Epithelial cell of prostate (primary cell): ENCODE measurements around the gene PTAR1.
A peak's percentile ranks its signal among the peaks of the same experiment; 100 is the strongest.
"Not testable (repeated sequence)": the region's sequence is repeated elsewhere in the genome, so short reads cannot be mapped to it uniquely, and the experiment has no call there.

ENCODE experiments used
- DNase-seq: peaks from one replicate; pipeline ENCODE4 v3.0.0-alpha.2; 2011; ENCODE audit warnings: low read depth, low spot score
- H3K27ac ChIP-seq: fragments of 450-650 bp; 2 replicates; pipeline ENCODE4 v1.5.1; 2017; ENCODE audit warnings: mild to moderate bottlenecking

The PTAR1 gene, protein sequence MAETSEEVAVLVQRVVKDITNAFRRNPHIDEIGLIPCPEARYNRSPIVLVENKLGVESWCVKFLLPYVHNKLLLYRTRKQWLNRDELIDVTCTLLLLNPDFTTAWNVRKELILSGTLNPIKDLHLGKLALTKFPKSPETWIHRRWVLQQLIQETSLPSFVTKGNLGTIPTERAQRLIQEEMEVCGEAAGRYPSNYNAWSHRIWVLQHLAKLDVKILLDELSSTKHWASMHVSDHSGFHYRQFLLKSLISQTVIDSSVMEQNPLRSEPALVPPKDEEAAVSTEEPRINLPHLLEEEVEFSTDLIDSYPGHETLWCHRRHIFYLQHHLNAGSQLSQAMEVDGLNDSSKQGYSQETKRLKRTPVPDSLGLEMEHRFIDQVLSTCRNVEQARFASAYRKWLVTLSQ

DNA sequence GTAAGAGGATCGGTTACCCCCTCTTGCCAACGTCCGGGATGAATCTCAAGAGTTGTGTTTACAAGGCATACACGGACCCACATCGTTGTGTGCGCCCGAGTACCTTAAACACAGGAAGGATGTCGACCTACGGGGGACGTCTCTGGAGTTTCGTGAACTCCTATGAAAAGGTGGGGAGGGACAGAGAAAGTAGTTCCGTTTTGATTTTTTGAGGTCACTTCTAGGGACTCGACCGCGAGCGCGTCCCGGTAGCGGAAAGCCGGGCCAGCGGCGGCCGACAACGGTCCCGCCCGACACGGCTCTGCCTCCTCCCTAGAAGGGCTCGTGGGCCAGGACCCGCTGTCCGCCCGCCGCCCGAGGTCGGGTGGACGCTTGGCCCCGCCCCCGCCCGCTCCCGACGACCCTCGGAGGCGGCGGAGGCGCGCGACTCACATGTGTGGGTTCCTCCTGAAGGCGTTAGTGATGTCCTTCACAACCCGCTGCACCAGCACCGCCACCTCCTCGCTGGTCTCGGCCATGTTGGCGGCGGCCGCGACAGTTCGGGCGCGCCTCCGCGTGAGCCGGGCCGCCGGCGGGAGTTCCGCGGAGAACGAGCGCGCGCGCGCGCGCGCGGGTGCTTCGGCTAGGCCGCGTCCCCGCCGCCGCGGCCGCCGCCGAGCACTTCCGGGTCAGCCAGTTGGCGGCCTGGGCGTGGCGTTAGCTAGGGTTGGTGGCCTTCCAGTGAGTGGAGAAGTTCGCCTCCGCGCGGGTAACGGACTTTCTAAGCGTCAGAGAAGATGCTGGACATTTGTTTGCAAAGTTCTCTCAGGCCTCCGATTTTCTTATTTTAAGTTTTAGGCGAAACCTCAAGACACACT, at the start of gene PTAR1:
Gene PTAR1 (minus strand): TSS at position 591 of the 857 bp plus-strand sequence. CDS start 73 bp downstream, at position 518.
- DNase-seq = peak; percentile 31
- H3K27ac ChIP-seq = peak within 1 kb of the TSS; percentile 81

DNA sequence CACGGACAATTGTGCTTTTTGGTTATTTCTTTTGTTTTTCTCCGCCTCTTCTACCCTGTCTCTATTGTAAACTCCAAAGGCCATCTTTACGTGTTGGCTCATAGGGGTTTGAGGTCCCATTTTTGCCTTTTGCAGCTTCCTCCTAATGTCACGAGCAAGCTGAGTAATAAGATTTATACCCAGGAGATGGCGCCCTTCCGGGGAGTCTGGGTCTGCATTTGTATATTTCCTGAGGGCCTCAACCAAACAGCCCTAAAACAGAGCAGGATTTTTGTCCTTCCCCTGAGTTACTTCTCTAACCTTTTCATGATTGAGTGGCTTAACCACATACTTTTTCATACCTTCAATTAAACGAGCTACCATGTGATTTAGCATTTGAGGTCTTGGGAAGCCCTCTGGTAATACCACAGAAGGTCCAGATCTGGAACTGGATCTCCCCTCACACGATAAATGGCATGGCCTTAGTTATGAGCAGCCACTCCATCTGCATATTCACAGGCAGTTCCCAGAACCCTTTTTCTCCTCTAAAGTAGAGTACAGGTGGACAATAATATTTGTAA, 49.6 kb upstream of the PTAR1 start:
- DNase-seq = no peak
- no peak overlapping the region for H3K27ac ChIP-seq

DNA sequence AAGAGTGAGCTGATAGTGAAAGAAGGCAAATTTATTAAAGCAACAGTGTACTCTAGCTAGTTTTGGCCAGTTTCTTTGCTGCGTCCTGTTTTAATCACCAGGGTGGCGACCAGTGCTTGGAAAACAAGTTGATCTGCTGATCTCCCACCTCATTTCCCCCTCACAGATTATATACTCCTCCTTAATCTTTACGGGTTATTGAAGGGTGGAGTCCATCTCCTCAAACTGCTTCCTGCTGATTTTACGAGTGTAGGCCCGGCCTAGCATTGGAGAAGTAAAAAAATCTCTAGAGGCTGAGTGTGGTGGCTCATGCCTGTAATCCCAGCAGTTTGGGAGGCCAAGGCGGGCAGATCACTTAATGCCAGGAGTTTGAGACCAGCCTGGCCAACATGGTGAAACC, 46.8 kb upstream of the PTAR1 start:
- H3K27ac ChIP-seq = no peak overlapping the region
- no peak for DNase-seq

DNA sequence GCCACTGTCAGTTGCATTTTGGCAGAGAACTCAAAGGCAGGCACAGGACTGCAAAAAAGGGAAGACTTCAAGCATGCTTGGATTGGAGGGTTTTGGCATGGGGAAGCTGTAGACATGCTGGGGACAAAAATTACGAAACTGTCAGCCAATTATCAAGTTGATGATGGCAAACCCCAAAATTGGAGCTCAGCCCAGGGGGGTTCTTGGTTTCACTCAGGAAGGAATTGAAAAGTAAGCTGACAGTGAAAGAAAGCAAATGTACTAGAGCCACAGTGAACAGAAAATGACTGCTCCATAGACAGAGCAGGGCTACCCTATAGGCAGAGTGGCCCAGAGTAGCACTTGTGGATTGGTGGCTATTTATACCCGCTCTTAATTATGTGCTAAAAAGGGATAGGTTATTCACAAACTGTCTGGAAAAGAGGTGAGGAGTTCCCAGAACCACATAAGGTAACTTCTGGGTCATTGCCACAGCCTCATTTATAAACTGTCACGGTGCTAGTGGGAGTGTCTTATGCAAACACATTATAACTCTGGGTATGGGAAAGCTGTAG, 46.2 kb upstream of the PTAR1 start:
- no peak overlapping the region for H3K27ac ChIP-seq
- no peak for DNase-seq

DNA sequence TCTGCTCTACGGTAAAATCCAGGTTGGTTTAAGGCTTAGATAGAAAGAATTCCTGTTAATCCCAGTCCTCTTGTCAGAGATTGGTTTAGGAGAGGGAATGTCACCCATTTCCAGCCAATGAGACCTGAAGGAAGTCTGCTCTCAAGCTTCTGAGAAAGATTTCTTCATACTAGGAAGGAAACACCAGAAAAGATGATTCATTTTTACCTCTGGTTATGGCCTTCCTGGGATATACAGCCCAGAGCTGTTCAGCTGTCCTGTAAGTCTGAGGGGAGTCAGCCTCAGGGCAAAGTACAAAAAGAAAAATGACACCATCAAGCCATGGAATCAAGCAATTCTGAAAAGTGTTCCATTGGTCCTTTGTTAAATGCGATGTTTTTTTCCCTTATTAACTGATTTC, 42.2 kb upstream of the PTAR1 start:
- no peak for DNase-seq

DNA sequence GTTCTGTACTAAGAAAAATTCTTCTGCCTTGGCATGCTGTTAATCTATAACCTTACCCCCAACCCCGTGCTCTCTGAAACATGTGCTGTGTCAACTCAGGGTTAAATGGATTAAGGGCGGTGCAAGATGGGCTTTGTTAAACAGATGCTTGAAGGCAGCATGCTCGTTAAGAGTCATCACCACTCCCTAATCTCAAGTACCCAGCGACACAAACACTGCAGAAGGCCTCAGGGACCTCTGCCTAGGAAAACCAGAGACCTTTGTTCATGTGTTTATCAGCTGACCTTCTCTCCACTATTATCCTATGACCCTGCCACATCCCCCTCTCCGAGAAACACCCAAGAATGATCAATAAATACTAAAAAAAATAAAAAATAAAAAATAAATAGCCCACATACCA, 40.2 kb upstream of the PTAR1 start:
- not testable (repeated sequence) for DNase-seq, H3K27ac ChIP-seq

More for the DNA sequence above, 42.2 kb upstream of the PTAR1 start:
- H3K27ac ChIP-seq = no peak overlapping the region

DNA sequence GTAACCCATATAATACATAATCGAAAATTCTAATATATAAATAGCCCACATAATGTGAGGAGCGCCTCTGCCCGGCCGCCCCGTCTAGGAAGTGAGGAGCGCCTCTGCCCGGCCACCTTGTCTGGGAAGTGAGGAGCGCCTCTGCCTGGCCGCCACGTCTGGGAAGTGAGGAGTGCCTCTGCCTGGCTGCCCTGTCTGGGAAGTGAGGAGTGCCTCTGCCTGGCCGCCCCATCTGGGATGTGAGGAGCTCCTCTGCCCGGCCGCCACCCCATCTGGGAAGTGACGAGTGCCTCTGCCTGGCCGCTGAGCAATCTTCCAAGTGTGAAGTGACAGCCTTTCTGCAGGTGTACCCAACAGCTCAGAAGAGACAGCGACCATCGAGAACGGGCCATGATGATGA, 39.7 kb upstream of the PTAR1 start:
- DNase-seq, H3K27ac ChIP-seq: not testable (repeated sequence)

DNA sequence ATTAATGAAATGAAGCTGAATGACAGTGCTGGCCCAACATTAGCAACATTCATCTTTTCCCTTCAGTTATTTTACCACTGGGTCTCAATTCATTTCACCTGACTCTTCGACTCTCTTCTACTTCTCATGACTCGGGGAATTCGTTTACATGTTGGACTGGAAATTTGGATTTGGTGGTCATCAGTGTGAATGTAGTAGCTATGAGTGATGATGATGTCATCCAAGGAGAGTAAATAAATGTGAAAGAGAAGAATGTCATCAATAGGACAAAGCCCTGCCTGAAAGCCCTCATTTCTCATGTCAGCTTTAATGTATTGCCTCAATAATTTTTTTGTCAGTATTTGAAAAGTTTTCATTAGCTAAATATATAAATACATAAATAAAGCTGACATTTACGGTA, 38.9 kb upstream of the PTAR1 start:
- no peak for DNase-seq
- H3K27ac ChIP-seq = no peak overlapping the region

DNA sequence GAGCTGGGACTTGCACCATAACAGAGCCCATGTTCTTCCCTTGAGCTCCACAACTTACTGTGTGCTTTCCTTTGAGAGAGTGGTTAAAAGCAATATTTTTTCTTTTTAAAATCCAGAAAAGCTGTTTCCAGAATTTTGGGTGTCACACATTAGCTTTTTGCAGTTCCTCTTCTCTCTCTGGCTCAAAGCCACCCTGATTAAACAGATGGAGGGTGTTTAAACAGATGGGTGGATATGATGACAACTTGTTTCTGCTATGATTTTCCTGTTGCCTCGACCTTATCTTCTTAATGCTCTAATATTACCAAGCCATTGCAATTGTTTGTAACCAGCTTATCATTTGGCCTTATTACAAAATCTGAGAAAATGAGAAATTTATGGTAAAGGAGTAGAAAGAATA, 37.9 kb upstream of the PTAR1 start:
- DNase-seq = no peak
- no peak overlapping the region for H3K27ac ChIP-seq

DNA sequence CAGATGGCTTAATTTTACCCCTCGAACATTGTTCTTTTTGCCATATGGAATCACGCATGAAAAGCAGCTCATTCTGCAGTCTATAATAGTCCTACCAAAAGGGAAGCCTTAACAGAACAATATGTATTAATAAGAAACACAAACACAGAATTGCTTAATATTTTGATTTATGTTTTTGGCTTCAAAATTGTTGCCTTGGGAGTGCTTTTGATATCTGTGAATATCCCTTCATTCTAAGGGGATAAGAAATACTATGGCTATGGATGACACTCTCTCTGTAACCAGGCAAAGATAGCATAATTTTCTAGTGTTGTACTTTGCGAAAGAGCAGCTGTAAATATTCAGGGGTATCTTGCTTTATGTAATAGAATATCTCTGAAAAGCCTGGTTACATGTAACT, 34.5 kb upstream of the PTAR1 start:
- DNase-seq = no peak
- no peak overlapping the region for H3K27ac ChIP-seq

DNA sequence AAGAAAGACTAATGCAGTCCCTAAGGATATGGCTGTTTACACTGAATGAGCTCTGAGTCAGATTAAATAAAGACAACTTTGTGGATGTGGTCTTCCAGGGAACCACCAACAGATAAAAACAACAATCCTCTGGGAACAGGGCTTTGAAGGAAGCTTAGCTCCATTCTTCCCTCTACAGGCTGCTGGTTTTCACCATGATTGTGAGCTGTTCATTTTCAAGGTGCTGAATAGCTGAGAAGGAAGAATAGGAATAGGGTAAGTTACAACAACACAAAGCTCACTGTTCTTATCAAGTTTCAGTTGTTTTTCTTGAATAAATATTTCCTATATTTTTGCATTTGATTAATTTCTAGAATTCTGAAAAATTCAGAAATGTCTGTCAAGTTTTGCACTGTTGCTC, 25.9 kb upstream of the PTAR1 start:
- no peak for DNase-seq
- H3K27ac ChIP-seq = no peak overlapping the region

DNA sequence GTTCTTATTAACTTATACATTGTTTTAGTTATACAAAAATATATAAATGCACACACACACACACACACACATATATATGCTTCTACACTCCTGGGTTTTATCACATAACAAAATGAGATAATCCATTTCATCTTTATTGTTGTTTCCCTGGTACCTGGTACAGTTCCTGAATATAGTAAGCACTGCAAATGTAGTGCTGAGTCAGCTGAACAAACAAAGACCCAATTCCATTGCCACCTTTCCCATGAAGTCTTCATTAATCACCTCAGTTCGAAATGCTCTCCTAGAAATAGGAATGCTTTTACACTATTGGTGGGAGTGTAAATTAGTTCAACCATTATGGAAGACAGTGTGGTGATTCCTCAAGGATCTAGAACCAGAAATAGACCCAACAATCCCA, 13.4 kb upstream of the PTAR1 start:
- no peak overlapping the region for H3K27ac ChIP-seq
- no peak for DNase-seq

DNA sequence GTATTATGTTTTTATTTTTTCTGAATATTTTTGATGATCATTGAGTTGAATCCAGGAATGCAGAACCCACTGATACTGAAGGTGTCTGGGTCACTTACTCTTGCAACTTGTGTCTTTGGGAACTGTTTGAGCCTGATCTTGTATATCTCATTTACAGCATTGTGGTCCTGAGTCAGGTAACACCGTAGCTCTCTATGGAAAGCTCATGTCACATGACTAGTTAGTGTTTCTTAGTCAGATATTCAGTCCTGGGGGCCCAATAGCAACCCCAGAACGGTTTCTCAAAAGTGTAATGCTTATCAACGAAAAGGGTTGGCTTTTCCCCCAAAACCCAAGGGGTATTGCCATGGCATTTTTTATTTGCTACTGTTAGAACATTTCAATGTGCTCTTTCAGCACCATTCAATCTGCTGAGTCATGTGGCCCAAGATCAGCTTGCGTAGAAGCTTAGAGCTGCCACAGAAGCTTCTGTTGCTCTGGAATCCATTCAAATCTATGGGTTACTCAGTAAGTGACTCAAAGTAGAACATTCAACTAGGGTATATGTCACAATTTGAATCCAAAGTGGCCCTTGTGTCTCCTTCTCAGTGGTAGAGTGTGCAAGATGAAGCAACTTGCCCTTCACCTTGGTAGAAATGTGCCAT, 12.1 kb upstream of the PTAR1 start:
- H3K27ac ChIP-seq = no peak overlapping the region
- no peak for DNase-seq

DNA sequence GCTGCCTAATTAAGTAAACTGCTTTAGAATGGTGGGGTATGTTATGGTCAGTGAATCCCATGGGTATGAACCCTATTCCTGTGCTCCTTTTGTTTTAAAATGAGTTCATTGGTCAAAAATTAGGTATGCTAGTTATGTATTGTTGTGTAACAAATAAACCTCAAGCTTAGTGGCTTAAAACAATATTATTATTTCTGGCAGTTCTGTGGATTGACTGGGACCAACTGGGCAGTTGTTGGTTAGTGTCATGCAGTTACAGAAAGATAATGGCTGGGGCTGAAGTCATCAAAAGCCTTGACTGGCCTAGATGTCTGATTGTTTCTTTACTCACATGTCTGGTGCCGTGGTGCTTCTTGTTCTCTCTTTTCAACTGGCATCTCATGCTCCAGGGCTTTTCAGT, 8.9 kb upstream of the PTAR1 start:
- no peak for DNase-seq
- no peak overlapping the region for H3K27ac ChIP-seq

DNA sequence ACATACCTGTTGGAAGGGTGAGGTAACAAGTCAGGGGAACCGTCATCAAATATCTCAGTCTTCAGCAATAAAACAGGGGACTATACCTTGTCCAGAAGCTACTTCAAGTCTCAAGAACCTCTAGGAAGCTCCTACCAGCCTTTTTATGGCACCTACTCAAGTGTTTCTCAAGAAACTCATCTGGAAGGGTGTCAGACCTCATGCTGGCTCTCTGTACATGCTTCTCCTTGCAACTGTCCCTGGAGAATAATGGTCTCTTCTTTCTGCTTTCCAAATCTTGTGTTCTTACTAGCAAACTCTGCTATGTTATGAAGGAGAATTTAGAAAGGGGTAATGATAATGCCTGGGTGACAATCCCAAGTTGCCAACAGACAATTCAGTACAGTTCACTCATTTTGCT, 8.3 kb upstream of the PTAR1 start:
- H3K27ac ChIP-seq = no peak overlapping the region
- no peak for DNase-seq

DNA sequence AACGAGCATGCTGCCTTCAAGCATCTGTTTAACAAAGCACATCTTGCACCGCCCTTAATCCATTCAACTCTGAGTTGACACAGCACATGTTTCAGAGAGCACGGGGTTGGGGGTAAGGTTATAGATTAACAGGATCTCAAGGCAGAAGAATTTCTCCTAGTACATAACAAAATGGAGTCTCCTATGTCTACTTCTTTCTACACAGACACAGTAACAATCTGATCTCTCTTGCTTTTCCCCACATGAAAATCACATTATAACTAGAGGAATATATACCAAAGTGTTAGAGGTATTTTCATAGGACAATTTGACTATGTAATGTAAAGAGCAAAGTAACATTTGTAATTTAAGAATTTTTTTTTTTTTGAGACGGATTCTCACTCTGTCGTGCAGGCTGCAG, 4.1 kb upstream of the PTAR1 start:
- H3K27ac ChIP-seq = peak overlapping the region; percentile 31
- DNase-seq = not testable (repeated sequence)

DNA sequence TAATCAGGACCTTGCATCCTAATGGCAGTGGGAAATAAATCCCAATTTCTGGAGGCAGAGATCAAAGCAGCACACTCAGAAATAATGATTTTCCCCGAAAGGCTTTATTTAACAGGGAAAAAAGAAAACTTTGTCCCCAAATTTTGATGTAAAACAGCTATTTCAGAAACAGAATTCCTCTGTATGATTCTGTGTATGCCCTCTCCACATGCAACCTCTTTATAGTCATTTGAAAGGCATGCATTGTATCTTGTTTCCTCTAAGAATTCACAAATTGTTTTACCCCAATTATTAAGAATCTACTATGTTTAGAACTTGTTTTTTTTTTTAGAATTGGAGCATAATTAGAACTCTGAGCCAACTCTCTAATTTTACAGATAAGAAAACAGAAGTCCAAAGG, 2.7 kb upstream of the PTAR1 start:
- no peak for DNase-seq
- H3K27ac ChIP-seq = peak overlapping the region; percentile 31

DNA sequence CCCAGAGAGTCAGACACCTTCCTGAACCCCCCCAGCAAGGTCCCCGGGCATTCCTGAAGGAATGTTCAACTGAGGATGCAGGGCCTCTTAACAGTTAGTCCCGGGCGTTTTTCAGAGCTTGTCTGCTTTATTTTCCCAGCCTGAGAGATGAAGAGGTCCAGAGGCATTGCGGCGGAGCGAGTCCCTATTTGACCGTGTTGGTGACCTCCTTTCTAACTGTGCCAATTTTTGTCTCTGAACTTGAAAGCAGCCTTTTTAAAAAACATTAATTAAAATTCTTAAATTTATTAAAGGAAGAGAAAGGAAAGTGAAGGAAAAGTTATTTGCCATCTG, 433 bp upstream of the PTAR1 start:
- H3K27ac ChIP-seq = peak overlapping the region; percentile 81
- DNase-seq = no peak

DNA sequence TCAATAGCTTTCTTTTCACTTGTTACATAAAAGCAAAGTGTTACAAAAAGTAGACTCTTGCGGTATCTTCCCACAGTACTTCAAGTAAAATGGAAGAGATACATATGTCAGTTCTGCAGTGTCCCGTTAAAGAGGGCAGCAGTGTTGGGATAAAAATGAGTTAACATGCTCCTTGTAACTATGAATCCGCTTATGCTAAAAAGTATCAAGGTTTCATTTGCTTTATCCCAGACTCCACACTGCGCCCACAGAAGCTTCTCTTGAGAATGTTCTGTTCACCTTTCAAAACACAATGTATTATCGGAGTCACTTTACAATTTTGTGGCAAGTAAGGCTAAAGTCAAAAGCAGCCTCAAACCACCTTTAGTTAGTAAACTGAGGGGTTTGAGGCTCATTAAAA, 790 bp downstream of the PTAR1 start:
- DNase-seq = no peak
- H3K27ac ChIP-seq = peak overlapping the region; percentile 81

DNA sequence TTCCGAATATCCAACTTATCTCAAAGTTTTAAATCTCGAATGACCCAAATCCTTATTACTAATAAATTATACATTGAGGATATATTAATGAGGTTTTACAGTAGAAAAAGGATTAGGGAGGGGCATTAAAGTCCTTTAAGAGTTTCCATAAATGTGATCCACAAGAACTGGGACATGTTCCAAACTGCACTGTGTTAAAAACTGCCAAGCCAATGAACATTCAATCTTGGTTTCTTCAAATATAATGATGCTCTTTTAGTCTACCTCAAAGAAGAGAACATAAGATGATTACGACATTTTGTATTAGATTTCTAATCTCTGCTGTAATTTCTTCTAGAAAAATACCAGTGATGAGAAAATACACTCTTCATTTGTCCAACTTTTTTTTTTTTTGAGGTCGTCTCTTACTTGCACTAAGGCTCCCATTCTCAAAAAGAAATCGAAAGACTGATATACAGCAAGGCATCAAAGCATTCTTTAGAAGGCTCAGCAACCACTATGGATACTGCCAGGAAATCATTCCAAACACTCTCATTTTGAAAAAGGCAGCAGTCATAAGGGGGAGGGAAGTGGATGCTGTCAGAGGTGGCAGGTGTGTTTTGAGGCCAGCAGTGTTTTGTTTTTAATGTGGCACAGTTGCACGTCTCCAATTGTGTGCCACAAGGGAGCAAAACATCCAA, 1.7 kb downstream of the PTAR1 start:
- no peak overlapping the region for H3K27ac ChIP-seq
- no peak for DNase-seq
